GM12878 (cell line): ENCODE results near the gene HIVEP3. TPM values are rescaled to one million over a fixed set of nuclear protein-coding genes. Genes with fewer than 3 reads are reported as not detected.

Experiments
- ATAC-seq: fragments of 200-7000 bp; cut with Tn5 transposase; 3 replicates; pipeline ENCODE4 v1.9.1; 2020; ENCODE audit warnings: mild to moderate bottlenecking, moderate library complexity
- BruUV-seq: library from RNA; stranded (reverse); fragments of 400-500 nt; replicated peaks from 2 replicates; lab custom pipeline; 2021; lab: Mats Ljungman, UMichigan
- CTCF ChIA-PET: fragments of 300-600 bp; sonication (Branson Sonifier 250); formaldehyde crosslinking; extraction: SDS; loops from one replicate; lab custom pipeline; 2021; ENCODE audit warnings: inconsistent platforms; lab: Yijun Ruan, JAX
- POLR2A ChIA-PET: fragments of 350-600 bp; formaldehyde crosslinking; extraction: SDS; loops from one replicate; lab custom pipeline; 2021; ENCODE audit warnings: inconsistent platforms; lab: Charles Lee
- RAD21 ChIA-PET: fragments of 300-600 bp; sonication (Branson Sonifier 250); formaldehyde crosslinking; loops from one replicate; lab custom pipeline; 2023; ENCODE audit warnings: antibody characterized with exemption; ENCODE audit not compliant: unreplicated experiment; lab: Charles Lee
- SMC1A ChIA-PET: fragments of 300-600 bp; sonication (Branson Sonifier 250); formaldehyde crosslinking; loops from one replicate; lab custom pipeline; 2023; ENCODE audit not compliant: unreplicated experiment, uncharacterized antibody; lab: Charles Lee
- DNase-seq: peaks from one replicate; pipeline ENCODE4 v3.0.0-alpha.2; 2011; ENCODE audit warnings: low read depth, low spot score
- FAIRE-seq: peaks from 3 replicates; lab custom pipeline; 2011; peaks lifted over from hg19 to GRCh38; lab: Jason Lieb, UNC
- H2AFZ ChIP-seq: 2 replicates; pipeline ENCODE4 v1.6.0; 2011; ENCODE audit warnings: low read depth, low read length, control low read depth; ENCODE audit not compliant: control insufficient read depth
- H3K27ac ChIP-seq: 2 replicates; pipeline ENCODE4 v1.5.1; 2011; ENCODE audit warnings: control low read depth; ENCODE audit not compliant: control insufficient read depth, insufficient read depth
- H3K27me3 ChIP-seq, 2 experiments: replicated peaks in 1 of 2; 2 replicates each; pipeline versions ENCODE4 v1.6.0 to v1.6.1; 2011; ENCODE audit warnings: low read length in 1 of 2; ENCODE audit not compliant: control insufficient read depth in 2 of 2, insufficient read depth in 2 of 2
- H3K36me3 ChIP-seq, 2 experiments: 2 replicates each; pipeline ENCODE4 v1.5.1; 2011; ENCODE audit warnings: low read length in 1 of 2; ENCODE audit not compliant: control insufficient read depth in 2 of 2, insufficient read depth in 2 of 2
- H3K4me1 ChIP-seq: 2 replicates; pipeline ENCODE4 v1.6.1; 2011; ENCODE audit warnings: mild to moderate bottlenecking, low read length, moderate library complexity, mixed read lengths; ENCODE audit not compliant: control insufficient read depth, insufficient read depth
- H3K4me2 ChIP-seq: 2 replicates; pipeline ENCODE4 v1.6.0; 2011; ENCODE audit warnings: control low read depth; ENCODE audit not compliant: control insufficient read depth, insufficient read depth
- H3K4me3 ChIP-seq: fragments of 200-600 bp; sonication (generic); 2 replicates; pipeline ENCODE4 v1.5.1; 2016
- H3K79me2 ChIP-seq: 2 replicates; pipeline ENCODE4 v1.6.0; 2011; ENCODE audit warnings: low read length; ENCODE audit not compliant: control insufficient read depth, insufficient read depth
- H3K9ac ChIP-seq: 2 replicates; pipeline ENCODE4 v1.8.0; 2011; ENCODE audit warnings: low read length, control low read depth, mixed read lengths; ENCODE audit not compliant: control insufficient read depth, insufficient read depth
- H3K9me3 ChIP-seq: replicated peaks from 3 replicates; pipeline ENCODE4 v1.5.1; 2011; ENCODE audit warnings: mild to moderate bottlenecking, low read length; ENCODE audit not compliant: control insufficient read depth, insufficient read depth
- H4K20me1 ChIP-seq: 2 replicates; pipeline ENCODE4 v1.6.0; 2011; ENCODE audit not compliant: control insufficient read depth, insufficient read depth
- BMI1 ChIP-seq: fragments of 450-650 bp; IDR thresholded peaks from 2 replicates; pipeline ENCODE4 v1.6.1; 2016; ENCODE audit warnings: mild to moderate bottlenecking, moderate library complexity, borderline replicate concordance
- ETV6 ChIP-seq, 2 experiments: fragments of 450-650 bp in 1 of 2; IDR thresholded peaks in 1 of 2; conservative IDR thresholded peaks in 1 of 2; 2 replicates each; pipeline ENCODE4 v1.6.1; 2014; ENCODE audit warnings: antibody characterized with exemption in 1 of 2, borderline replicate concordance in 1 of 2, low read depth in 1 of 2, mild to moderate bottlenecking in 1 of 2, moderate library complexity in 1 of 2
- GATAD2B ChIP-seq: fragments of 450-650 bp; conservative IDR thresholded peaks from 2 replicates; pipeline ENCODE4 v1.6.1; 2017; ENCODE audit warnings: low read depth, mild to moderate bottlenecking, moderate library complexity
- IRF3 ChIP-seq: fragments of 450-650 bp; IDR thresholded peaks from 2 replicates; pipeline ENCODE4 v1.6.1; 2014; ENCODE audit warnings: mild to moderate bottlenecking
- LARP7 ChIP-seq: fragments of 450-650 bp; IDR thresholded peaks from 2 replicates; pipeline ENCODE4 v1.6.1; 2017; ENCODE audit warnings: mild to moderate bottlenecking
- MLLT1 ChIP-seq: fragments of 450-650 bp; IDR thresholded peaks from 2 replicates; pipeline ENCODE4 v1.6.1; 2016; ENCODE audit warnings: mild to moderate bottlenecking
- MXI1 ChIP-seq: fragments of 150-350 bp; IDR thresholded peaks from 2 replicates; pipeline ENCODE4 v1.6.1; 2011; ENCODE audit warnings: low read depth, mild to moderate bottlenecking, inconsistent platforms, low read length, improper control_type of control experiment
- NFYA ChIP-seq: IDR thresholded peaks from 2 replicates; pipeline ENCODE4 v1.6.1; 2011; ENCODE audit warnings: low read depth, mild to moderate bottlenecking, low read length, improper control_type of control experiment, borderline replicate concordance
- RAD51 ChIP-seq: fragments of 450-650 bp; IDR thresholded peaks from 2 replicates; pipeline ENCODE4 v1.6.1; 2016; ENCODE audit warnings: moderate library complexity, mild to moderate bottlenecking, inconsistent platforms
- SUPT20H ChIP-seq: IDR thresholded peaks from 2 replicates; pipeline ENCODE4 v1.6.1; 2011; ENCODE audit warnings: low read depth, mild to moderate bottlenecking, low read length, moderate library complexity, borderline replicate concordance; ENCODE audit not compliant: control insufficient read depth
- WRNIP1 ChIP-seq: IDR thresholded peaks from 2 replicates; pipeline ENCODE4 v1.6.1; 2011; ENCODE audit warnings: low read depth, low read length, improper control_type of control experiment, borderline replicate concordance
- ZBED1 ChIP-seq: IDR thresholded peaks from 2 replicates; pipeline ENCODE4 v1.6.1; 2016; ENCODE audit warnings: borderline replicate concordance
- ZBTB4 ChIP-seq: fragments of 450-650 bp; formaldehyde crosslinking; IDR thresholded peaks from 2 replicates; pipeline ENCODE4 v1.4.0; 2022; ENCODE audit warnings: mild to moderate bottlenecking, moderate library complexity
- WGBS: methylation state at CpG from one replicate; pipeline ENCODE4 v1.1.6; 2016; ENCODE audit warnings: low lambda C conversion rate; ENCODE audit not compliant: insufficient replicate concordance, insufficient coverage; ENCODE audit errors: missing lambda C conversion rate; 5-methylcytosine and 5-hydroxymethylcytosine counted together
- in situ Hi-C: fragments of 300-500 bp; cut with MboI; formaldehyde crosslinking; loops from 9 replicates; pipeline ENCODE4 v1.14.3; 2018; ENCODE audit warnings: mixed read lengths
- intact Hi-C: fragments of 100-400 bp; cut with micrococcal nuclease; formaldehyde crosslinking; loops from one replicate; pipeline ENCODE4 v1.14.2; 2022; ENCODE audit not compliant: unreplicated experiment
- polyA plus RNA-seq, 11 experiments: library from polyadenylated mRNA; depleted of rRNA in 4 of 11; unstranded in 6 of 11; stranded (reverse) in 5 of 11; fragments of >200 nt; fragmentation: Nextera tagmentation in 4 of 11; fragmentation: Illumina TruSeq in 1 of 11; extraction: Ambion mirVana in 4 of 11; extraction: Trizol in 1 of 11; gene quantifications; 1 replicate in 1 of 11; 2 replicates in 10 of 11; pipeline versions ENCODE4 v1.2.1 to v1.2.3, GENCODE V29; 2011 to 2016; ENCODE audit warnings: inconsistent platforms in 2 of 11, missing spikeins in 2 of 11, low read depth in 1 of 11
- total RNA-seq, 4 experiments: library from RNA; depleted of rRNA in 3 of 4; stranded (reverse); fragments of >200 nt in 3 of 4; fragmentation: Illumina TruSeq in 1 of 4; extraction: Trizol in 1 of 4; gene quantifications; 2 replicates each; pipeline versions ENCODE4 v1.2.1 to v1.2.3, GENCODE V29; 2013 to 2021

HIVEP3 gene
- total and polyA plus RNA-seq, 10 of the 15 experiments (the other 5 are each of a cell fraction or from before 2014, with no cell fraction given) = 1.8 to 13.6 (median 3.8) TPM

GRCh38 chr1:41726899-41727748 lies 191.6 kb downstream of the HIVEP3 start:
- peak; percentile 67 for ATAC-seq
- TSS peak; percentile 44 for BruUV-seq
- FAIRE-seq = peak; percentile 70
- ChIA-PET SMC1A (interaction anchor here (0.8 to 8.1 kb wide), 36 partner anchors 8 to 1346 kb away, joined by 3 to 93 read pairs (median 5); no protein-coding TSS in a partner anchor), RAD21 (interaction anchor here (0.6 to 14.9 kb wide), 31 partner anchors 8 to 228 kb away, joined by 3 to 262 read pairs (median 5); no protein-coding TSS in a partner anchor), CTCF (interaction anchor here (0.5 to 5.1 kb wide), 22 partner anchors 8 to 231 kb away, joined by 3 to 31 read pairs (median 5); no protein-coding TSS in a partner anchor), POLR2A (interaction anchor here (0.8 to 4.7 kb wide), 17 partner anchors 7 to 97 kb away, joined by 3 to 67 read pairs (median 4); no protein-coding TSS in a partner anchor)
- H3K4me2 ChIP-seq = peak overlapping the region; percentile 98
- peak; percentile 74 for DNase-seq
- H3K9ac ChIP-seq = peak overlapping the region; percentile 77
- in situ Hi-C loops (no loop called here), intact Hi-C loops (loop anchor here (1.0 to 10.0 kb wide), 9 partner anchors 25 to 308 kb away; no protein-coding TSS in a partner anchor)
- peak overlapping the region; percentile 54; the same call in 1 of the 2 replicates for H3K4me3 ChIP-seq
- H3K36me3 ChIP-seq = no peaks in the 10 kb centered on the region
- peak overlapping the region; percentile 93 for H3K27ac ChIP-seq
- H3K27me3 ChIP-seq = no peaks in the 10 kb centered on the region
- WGBS = 1% methylated on average over 24 of the region's 24 CpGs
- no peaks in the 10 kb centered on the region; the same call in 2 of the 3 replicates for H3K9me3 ChIP-seq
- no peaks in the 10 kb centered on the region; the same call in 1 of the 2 replicates for H3K79me2 ChIP-seq
- peak overlapping the region; percentile 45 for H2AFZ ChIP-seq
- H3K4me1 ChIP-seq = peaks cover 56% of the 10 kb centered on the region
- H4K20me1 ChIP-seq = no peaks in the 10 kb centered on the region
- TF ChIP-seq MXI1 (0 out of 2 replicates have a peak, but pooled peaks have one; percentile 22), ETV6 (conservative IDR thresholded peaks at IDR 0.05 in 1 of 2, IDR thresholded peaks at IDR 0.05 in 1 of 2; ENCODE audit: borderline replicate concordance in 1 of 2, low read depth in 1 of 2) (peak in 1 of 2 experiments; percentile 99; a peak in 2 of 4 replicates), SUPT20H (no peak), MLLT1 (peak; percentile 60), WRNIP1 (no peak), LARP7 (no peak), ZBTB4 (CRISPR knock-in tag) (no peak), IRF3 (no peak), ZBED1 (no peak), BMI1 (no peak; the same call in 1 of the 2 replicates), RAD51 (no peak), GATAD2B (peak; percentile 97), NFYA (no peak)
